ENCODE data around the gene MBNL3. TPM values are rescaled to one million over a fixed set of nuclear protein-coding genes. Genes with fewer than 3 reads are reported as not detected.

The MBNL3 gene
- total RNA-seq, 2 donors from 2014 or later, result 12.0 to 282 TPM

- Histone ChIP-seq H3K27ac (no peak overlapping the region), H3K4me3 (no peak overlapping the region), H3K4me1 (replicated peaks) (no peaks in the 10 kb centered on the region), H3K9me3 (no peaks in the 10 kb centered on the region), H3K27me3 (replicated peaks; ENCODE audit: insufficient read depth) (no peaks in the 10 kb centered on the region), H3K36me3 (no peaks in the 10 kb centered on the region)
- no peak for TF ChIP-seq CTCF (IDR thresholded peaks at IDR 0.05)
- no peak for TF ChIP-seq POLR2AphosphoS5 (IDR thresholded peaks at IDR 0.05)
- TF ChIP-seq POLR2A (IDR thresholded peaks at IDR 0.05), result no peak
- intact Hi-C loops (cut with DNase I), result no loop called here
- no peak for DNase-seq (ENCODE audit: low spot score)
- 69% methylated on average over 2 of the region's 2 CpGs for WGBS
Measured at GRCh38 chrX:132369617-132370326, 119.1 kb downstream of the MBNL3 start.

GRCh38 chrX:132367984-132368383, 120.9 kb downstream of the MBNL3 start:
- Histone ChIP-seq H3K4me3 (no peak overlapping the region), H3K9me3 (no peaks in the 10 kb centered on the region), H3K27ac (no peak overlapping the region), H3K27me3 (replicated peaks; ENCODE audit: insufficient read depth) (no peaks in the 10 kb centered on the region), H3K36me3 (no peaks in the 10 kb centered on the region), H3K4me1 (replicated peaks) (no peaks in the 10 kb centered on the region)
- TF ChIP-seq CTCF (IDR thresholded peaks at IDR 0.05) (no peak), POLR2A (IDR thresholded peaks at IDR 0.05) (no peak), POLR2AphosphoS5 (IDR thresholded peaks at IDR 0.05) (no peak)
- intact Hi-C loops (cut with DNase I), result no loop called here
- no peak for DNase-seq (ENCODE audit: low spot score)

- 94% methylated on average over 1 of the region's 1 CpG for WGBS
- H3K36me3 ChIP-seq, result no peaks in the 10 kb centered on the region
- no peaks in the 10 kb centered on the region for H3K27me3 ChIP-seq (replicated peaks; ENCODE audit: insufficient read depth)
- no peak overlapping the region for H3K27ac ChIP-seq
- no peak for TF ChIP-seq CTCF (IDR thresholded peaks at IDR 0.05)
- H3K9me3 ChIP-seq, result no peaks in the 10 kb centered on the region
- H3K4me1 ChIP-seq (replicated peaks), result no peaks in the 10 kb centered on the region
- intact Hi-C loops (cut with DNase I), result no loop called here
- H3K4me3 ChIP-seq, result no peak overlapping the region
- no peak for DNase-seq (ENCODE audit: low spot score)
Measured at GRCh38 chrX:132367314-132367713, 121.5 kb downstream of the MBNL3 start.

GRCh38 chrX:132365490-132365889, 123.3 kb downstream of the MBNL3 start:
- H3K4me3 ChIP-seq, result no peak overlapping the region
- H3K27ac ChIP-seq, result no peak overlapping the region
- H3K36me3 ChIP-seq, result no peaks in the 10 kb centered on the region
- H3K9me3 ChIP-seq, result no peaks in the 10 kb centered on the region
- intact Hi-C loops (cut with DNase I), result no loop called here
- no peak for DNase-seq (ENCODE audit: low spot score)
- no peaks in the 10 kb centered on the region for H3K4me1 ChIP-seq (replicated peaks)
- TF ChIP-seq POLR2AphosphoS5 (IDR thresholded peaks at IDR 0.05) (no peak), CTCF (IDR thresholded peaks at IDR 0.05) (no peak), POLR2A (IDR thresholded peaks at IDR 0.05) (no peak)
- no peaks in the 10 kb centered on the region for H3K27me3 ChIP-seq (replicated peaks; ENCODE audit: insufficient read depth)

GRCh38 chrX:132364313-132364712, 124.5 kb downstream of the MBNL3 start:
- Histone ChIP-seq H3K27ac (no peak overlapping the region), H3K4me3 (no peak overlapping the region), H3K9me3 (no peaks in the 10 kb centered on the region), H3K4me1 (replicated peaks) (no peaks in the 10 kb centered on the region), H3K27me3 (replicated peaks; ENCODE audit: insufficient read depth) (no peaks in the 10 kb centered on the region), H3K36me3 (no peaks in the 10 kb centered on the region)
- intact Hi-C loops (cut with DNase I), result no loop called here
- DNase-seq (ENCODE audit: low spot score), result no peak
- TF ChIP-seq POLR2AphosphoS5 (IDR thresholded peaks at IDR 0.05), result no peak
- TF ChIP-seq CTCF (IDR thresholded peaks at IDR 0.05), result no peak
- no peak for TF ChIP-seq POLR2A (IDR thresholded peaks at IDR 0.05)
- WGBS, result 40% methylated on average over 3 of the region's 3 CpGs
